AG09319 (cell line): Measurements from ENCODE around the gene KLC1.
A peak's percentile ranks its signal among the peaks of the same experiment; 100 is the strongest.
"Not testable (repeated sequence)": the region's sequence is repeated elsewhere in the genome, so short reads cannot be mapped to it uniquely, and the experiment has no call there.

ENCODE experiments used
- DNase-seq: peaks from one replicate; pipeline ENCODE4 v3.0.0-alpha.2; 2010; ENCODE audit warnings: low read depth; ENCODE audit errors: extremely low read depth
- CTCF ChIP-seq: IDR thresholded peaks from 2 replicates; pipeline ENCODE4 v1.5.1; 2011; ENCODE audit warnings: low read depth, mild to moderate bottlenecking, inconsistent platforms, low read length, moderate library complexity

Gene KLC1

GRCh38 chr14:103652806-103653205 lies 23.8 kb downstream of the KLC1 start:
- DNase-seq: no peak
- no peak for TF ChIP-seq CTCF

- DNase-seq: not testable (repeated sequence)
Measured at GRCh38 chr14:103653336-103653735, 24.3 kb downstream of the KLC1 start.

- TF ChIP-seq CTCF: no peak
- DNase-seq: no peak
Measured at GRCh38 chr14:103653805-103654204, 24.8 kb downstream of the KLC1 start.

GRCh38 chr14:103654619-103655018 lies 25.6 kb downstream of the KLC1 start:
- TF ChIP-seq CTCF: no peak
- DNase-seq: no peak

- no peak for TF ChIP-seq CTCF
- DNase-seq: no peak
Measured at GRCh38 chr14:103656031-103656755, 27.2 kb downstream of the KLC1 start.

- no peak for DNase-seq
- no peak for TF ChIP-seq CTCF
Measured at GRCh38 chr14:103656756-103657133, 27.7 kb downstream of the KLC1 start.

- TF ChIP-seq CTCF: no peak
- DNase-seq: peak; percentile 11
Measured at GRCh38 chr14:103657471-103657870, 28.5 kb downstream of the KLC1 start.

GRCh38 chr14:103659631-103660030 lies 30.6 kb downstream of the KLC1 start:
- DNase-seq: no peak
- TF ChIP-seq CTCF: no peak
